ENCODE results near the gene TPO. TPM values are rescaled to one million over a fixed set of nuclear protein-coding genes. Genes with fewer than 3 reads are reported as not detected.
"Not testable (repeated sequence)": the region's sequence is repeated elsewhere in the genome, so short reads cannot be mapped to it uniquely, and the experiment has no call there.

TPO gene
- total RNA-seq, 1 experiment from 2014 or later = not detected

DNA sequence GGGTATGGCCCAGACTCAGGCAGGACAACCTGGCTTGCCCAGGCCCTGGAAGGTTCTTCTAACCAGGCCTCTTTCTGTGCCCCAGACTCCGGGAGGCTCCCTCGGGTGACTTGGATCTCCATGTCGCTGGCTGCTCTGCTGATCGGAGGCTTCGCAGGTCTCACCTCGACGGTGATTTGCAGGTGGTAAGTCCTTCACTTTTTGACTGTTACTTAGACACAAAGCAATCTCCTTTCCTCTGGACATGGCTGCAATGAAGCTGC is 103.5 kb downstream of the TPO start:
- Mint-ChIP-seq H3K27ac (ENCODE audit: low read depth, unreplicated experiment) (no peak overlapping the region), H3K4me3 (ENCODE audit: unreplicated experiment) (no peak overlapping the region), H3K27me3 (ENCODE audit: insufficient read depth, unreplicated experiment) (peaks cover 10% of the 10 kb centered on the region), H3K36me3 (ENCODE audit: insufficient read depth, unreplicated experiment) (no peaks in the 10 kb centered on the region), H3K4me1 (ENCODE audit: insufficient read depth, unreplicated experiment) (peaks cover 9% of the 10 kb centered on the region), H3K9me3 (ENCODE audit: unreplicated experiment) (no peaks in the 10 kb centered on the region)
- intact Hi-C loops (cut with micrococcal nuclease) = no loop called here
- ChIA-PET POLR2A (no interaction called here), CTCF (no interaction called here)
- TF ChIP-seq, protein P1, sequence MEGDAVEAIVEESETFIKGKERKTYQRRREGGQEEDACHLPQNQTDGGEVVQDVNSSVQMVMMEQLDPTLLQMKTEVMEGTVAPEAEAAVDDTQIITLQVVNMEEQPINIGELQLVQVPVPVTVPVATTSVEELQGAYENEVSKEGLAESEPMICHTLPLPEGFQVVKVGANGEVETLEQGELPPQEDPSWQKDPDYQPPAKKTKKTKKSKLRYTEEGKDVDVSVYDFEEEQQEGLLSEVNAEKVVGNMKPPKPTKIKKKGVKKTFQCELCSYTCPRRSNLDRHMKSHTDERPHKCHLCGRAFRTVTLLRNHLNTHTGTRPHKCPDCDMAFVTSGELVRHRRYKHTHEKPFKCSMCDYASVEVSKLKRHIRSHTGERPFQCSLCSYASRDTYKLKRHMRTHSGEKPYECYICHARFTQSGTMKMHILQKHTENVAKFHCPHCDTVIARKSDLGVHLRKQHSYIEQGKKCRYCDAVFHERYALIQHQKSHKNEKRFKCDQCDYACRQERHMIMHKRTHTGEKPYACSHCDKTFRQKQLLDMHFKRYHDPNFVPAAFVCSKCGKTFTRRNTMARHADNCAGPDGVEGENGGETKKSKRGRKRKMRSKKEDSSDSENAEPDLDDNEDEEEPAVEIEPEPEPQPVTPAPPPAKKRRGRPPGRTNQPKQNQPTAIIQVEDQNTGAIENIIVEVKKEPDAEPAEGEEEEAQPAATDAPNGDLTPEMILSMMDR (IDR thresholded peaks at IDR 0.05; ENCODE audit: unreplicated experiment) = no peak
- no peak for DNase-seq (ENCODE audit: unreplicated experiment)
- no TSS peak for BruUV-seq (replicated peaks)

DNA sequence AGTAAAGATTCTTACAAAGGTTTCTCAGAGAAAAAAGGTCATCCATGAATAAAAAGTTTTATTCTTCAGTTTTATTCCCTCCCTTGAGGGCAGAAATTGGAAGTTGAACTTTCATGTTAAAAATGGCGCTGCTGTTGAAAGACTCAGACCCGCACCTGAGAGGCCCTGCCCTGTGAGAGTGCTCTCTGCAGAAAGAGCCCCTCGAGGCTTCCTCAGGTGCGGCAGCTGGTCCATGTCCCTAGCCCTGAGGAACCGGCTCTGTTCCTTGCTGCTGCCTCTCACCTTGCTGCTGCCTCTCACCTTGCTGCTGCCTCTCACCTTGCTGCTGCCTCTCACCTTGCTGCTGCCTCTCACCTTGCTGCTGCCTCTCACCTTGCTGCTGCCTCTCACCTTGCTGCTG is 104.0 kb downstream of the TPO start:
- CTCF ChIA-PET; H3K4me3 Mint-ChIP-seq (ENCODE audit: unreplicated experiment); H3K9me3 Mint-ChIP-seq (ENCODE audit: unreplicated experiment); H3K27ac Mint-ChIP-seq (ENCODE audit: low read depth, unreplicated experiment); BruUV-seq (replicated peaks); intact Hi-C loops (cut with micrococcal nuclease); POLR2A ChIA-PET; H3K4me1 Mint-ChIP-seq (ENCODE audit: insufficient read depth, unreplicated experiment); DNase-seq (ENCODE audit: unreplicated experiment); H3K36me3 Mint-ChIP-seq (ENCODE audit: insufficient read depth, unreplicated experiment): not testable (repeated sequence)
- peaks cover 10% of the 10 kb centered on the region for H3K27me3 Mint-ChIP-seq (ENCODE audit: insufficient read depth, unreplicated experiment)

DNA sequence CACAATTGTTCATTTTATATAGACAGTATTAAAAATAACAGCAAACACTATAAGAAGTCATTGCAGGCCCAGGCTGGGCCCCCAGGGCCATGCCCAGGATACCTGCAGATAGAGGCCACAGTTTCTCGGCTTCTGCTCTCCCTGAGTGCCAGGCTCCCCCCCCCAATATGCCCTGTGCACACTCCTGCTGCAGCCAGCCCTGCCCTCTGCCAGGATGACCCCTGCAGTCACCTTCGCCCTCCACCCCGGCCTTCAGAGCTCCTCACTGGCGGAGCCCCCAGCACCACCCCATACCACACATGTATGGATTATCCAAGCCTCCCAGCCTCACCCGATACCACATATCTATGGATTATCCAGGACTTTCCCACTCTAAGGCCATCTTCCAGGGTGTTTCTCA is 104.5 kb downstream of the TPO start:
- Mint-ChIP-seq H3K36me3 (ENCODE audit: insufficient read depth, unreplicated experiment) (no peaks in the 10 kb centered on the region), H3K4me3 (ENCODE audit: unreplicated experiment) (no peak overlapping the region), H3K27me3 (ENCODE audit: insufficient read depth, unreplicated experiment) (peaks cover 10% of the 10 kb centered on the region), H3K4me1 (ENCODE audit: insufficient read depth, unreplicated experiment) (peaks cover 9% of the 10 kb centered on the region), H3K27ac (ENCODE audit: low read depth, unreplicated experiment) (no peak overlapping the region), H3K9me3 (ENCODE audit: unreplicated experiment) (no peaks in the 10 kb centered on the region)
- no TSS peak for BruUV-seq (replicated peaks)
- CTCF ChIA-PET = no interaction called here
- TF ChIP-seq, protein P1 (IDR thresholded peaks at IDR 0.05; ENCODE audit: unreplicated experiment) = no peak
- POLR2A ChIA-PET = no interaction called here
- no peak for DNase-seq (ENCODE audit: unreplicated experiment)
- intact Hi-C loops (cut with micrococcal nuclease) = no loop called here

DNA sequence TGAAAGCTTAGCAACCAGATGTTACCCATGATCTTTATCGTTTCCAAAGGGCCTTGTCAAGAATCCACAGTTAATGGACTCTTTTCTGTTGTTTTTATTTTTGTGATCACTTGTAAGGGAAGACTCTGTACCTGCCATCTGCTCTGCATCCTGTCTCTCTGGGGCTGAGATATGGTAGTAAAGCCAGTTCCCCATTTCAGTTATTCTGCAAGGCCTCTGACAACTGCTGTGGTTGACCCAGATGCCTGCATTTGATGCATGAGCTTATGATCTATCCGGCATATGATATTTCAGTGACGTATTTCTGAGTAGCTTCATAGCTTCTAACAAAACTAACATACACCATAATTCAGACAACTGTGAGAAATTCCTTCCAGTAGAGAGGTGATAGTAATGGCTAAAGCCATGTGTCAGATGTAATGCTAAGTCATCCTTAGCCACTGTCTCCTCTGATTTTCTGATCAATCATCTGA is 105.1 kb downstream of the TPO start:
- POLR2A ChIA-PET = no interaction called here
- CTCF ChIA-PET = interaction anchor here (0.7 kb wide), 1 partner anchor 299 kb away, joined by 3 read pairs; no protein-coding TSS in a partner anchor
- no TSS peak for BruUV-seq (replicated peaks)
- TF ChIP-seq, protein P1 (IDR thresholded peaks at IDR 0.05; ENCODE audit: unreplicated experiment) = no peak
- H3K27ac Mint-ChIP-seq (ENCODE audit: low read depth, unreplicated experiment) = no peak overlapping the region
- H3K4me1 Mint-ChIP-seq (ENCODE audit: insufficient read depth, unreplicated experiment) = peaks cover 9% of the 10 kb centered on the region
- DNase-seq (ENCODE audit: unreplicated experiment) = no peak
- H3K9me3 Mint-ChIP-seq (ENCODE audit: unreplicated experiment) = no peaks in the 10 kb centered on the region
- intact Hi-C loops (cut with micrococcal nuclease) = no loop called here
- H3K27me3 Mint-ChIP-seq (ENCODE audit: insufficient read depth, unreplicated experiment) = peaks cover 10% of the 10 kb centered on the region
- no peaks in the 10 kb centered on the region for H3K36me3 Mint-ChIP-seq (ENCODE audit: insufficient read depth, unreplicated experiment)
- no peak overlapping the region for H3K4me3 Mint-ChIP-seq (ENCODE audit: unreplicated experiment)

DNA sequence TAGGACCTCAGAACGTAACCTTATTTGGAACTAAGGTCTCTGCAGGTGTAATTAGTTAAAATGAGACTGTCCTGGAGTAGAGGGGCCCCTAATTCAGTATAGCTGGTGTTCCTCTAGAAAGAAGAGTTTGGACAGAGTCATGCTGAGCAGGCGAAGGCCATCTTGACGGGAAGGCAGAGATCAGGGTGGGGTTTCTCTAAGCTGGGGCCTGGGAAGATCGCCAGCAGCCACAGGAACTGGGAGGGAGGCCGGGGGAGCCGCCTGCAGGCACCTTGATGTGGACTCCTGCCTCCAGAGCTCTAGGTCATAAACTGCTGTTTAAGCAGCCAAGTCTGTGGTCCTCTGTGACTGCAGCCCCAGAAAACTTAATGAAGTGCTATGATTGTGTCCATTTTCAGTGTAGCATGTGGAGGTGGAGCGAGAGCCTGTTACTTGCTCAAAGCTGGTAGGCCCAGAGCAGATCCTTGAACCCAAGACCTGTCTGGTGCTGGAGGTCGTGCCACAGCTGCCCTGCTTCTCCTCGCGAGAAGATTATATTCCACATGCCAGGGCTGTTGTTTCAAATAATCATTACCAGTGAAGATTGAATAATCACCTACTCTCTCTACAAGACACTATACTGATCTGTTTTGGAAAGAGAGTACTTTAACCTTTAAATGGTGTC is 105.7 kb downstream of the TPO start:
- intact Hi-C loops (cut with micrococcal nuclease) = no loop called here
- Mint-ChIP-seq H3K9me3 (ENCODE audit: unreplicated experiment) (no peaks in the 10 kb centered on the region), H3K27ac (ENCODE audit: low read depth, unreplicated experiment) (no peak overlapping the region), H3K4me1 (ENCODE audit: insufficient read depth, unreplicated experiment) (peaks cover 9% of the 10 kb centered on the region), H3K4me3 (ENCODE audit: unreplicated experiment) (no peak overlapping the region), H3K36me3 (ENCODE audit: insufficient read depth, unreplicated experiment) (no peaks in the 10 kb centered on the region), H3K27me3 (ENCODE audit: insufficient read depth, unreplicated experiment) (peaks cover 10% of the 10 kb centered on the region)
- TF ChIP-seq, protein P1 (IDR thresholded peaks at IDR 0.05; ENCODE audit: unreplicated experiment) = no peak
- POLR2A ChIA-PET = no interaction called here
- peak; percentile 8 for DNase-seq (ENCODE audit: unreplicated experiment)
- CTCF ChIA-PET = interaction anchor here (0.7 kb wide), 1 partner anchor 298 kb away, joined by 3 read pairs; no protein-coding TSS in a partner anchor
- no TSS peak for BruUV-seq (replicated peaks)

Measured in MCF 10A (cell line).